Inferior parietal cortex (tissue), 1 donor: Measurements from ENCODE around the gene SH3BP2.
A peak's percentile ranks its signal among the peaks of the same experiment; 100 is the strongest.

ENCODE experiments used
- DNase-seq: peaks from one replicate; pipeline ENCODE4 v3.0.0-alpha.2; 2016; ENCODE audit errors: extremely low spot score

SH3BP2 gene

DNA sequence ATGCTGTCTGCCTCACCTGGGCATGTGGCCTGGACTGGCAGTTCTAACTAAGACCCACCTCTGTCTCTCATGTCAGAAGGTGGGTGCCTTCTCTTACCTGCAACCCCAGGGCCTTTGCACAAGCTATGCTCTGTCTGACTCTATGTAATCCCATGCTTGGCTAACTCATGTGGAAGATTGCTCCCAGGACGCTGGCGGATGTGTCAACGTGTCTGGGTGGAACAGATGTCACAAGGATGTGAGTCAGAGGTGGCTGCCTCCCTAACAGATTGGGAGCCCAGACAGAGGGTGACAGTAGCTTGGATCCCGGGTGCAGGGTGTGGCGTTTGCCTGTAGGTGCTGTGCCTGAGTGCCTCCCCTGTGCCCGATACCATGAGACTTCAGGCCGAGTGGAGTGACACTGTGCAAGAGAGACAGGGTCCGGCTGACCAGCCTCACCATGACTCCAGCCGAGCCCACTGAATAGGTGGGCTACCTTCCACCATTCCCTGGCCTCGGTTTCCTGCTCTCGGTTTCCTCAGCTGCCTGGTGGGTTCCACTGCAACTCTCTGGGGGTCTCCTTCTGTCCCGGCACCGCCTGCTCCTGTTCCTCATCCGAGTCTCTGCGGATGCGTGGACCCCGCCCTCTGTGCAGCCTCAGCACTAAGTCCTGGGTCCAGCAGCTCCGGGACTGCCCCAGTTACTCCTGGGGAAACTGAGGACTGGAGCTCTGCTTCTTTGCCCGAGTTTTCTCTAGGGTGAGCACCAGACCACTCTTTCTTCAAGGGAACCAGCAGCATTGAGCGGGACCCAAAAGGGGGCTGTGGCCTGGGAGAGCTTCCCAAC is 11.0 kb downstream of the SH3BP2 start:
- DNase-seq = no peak

DNA sequence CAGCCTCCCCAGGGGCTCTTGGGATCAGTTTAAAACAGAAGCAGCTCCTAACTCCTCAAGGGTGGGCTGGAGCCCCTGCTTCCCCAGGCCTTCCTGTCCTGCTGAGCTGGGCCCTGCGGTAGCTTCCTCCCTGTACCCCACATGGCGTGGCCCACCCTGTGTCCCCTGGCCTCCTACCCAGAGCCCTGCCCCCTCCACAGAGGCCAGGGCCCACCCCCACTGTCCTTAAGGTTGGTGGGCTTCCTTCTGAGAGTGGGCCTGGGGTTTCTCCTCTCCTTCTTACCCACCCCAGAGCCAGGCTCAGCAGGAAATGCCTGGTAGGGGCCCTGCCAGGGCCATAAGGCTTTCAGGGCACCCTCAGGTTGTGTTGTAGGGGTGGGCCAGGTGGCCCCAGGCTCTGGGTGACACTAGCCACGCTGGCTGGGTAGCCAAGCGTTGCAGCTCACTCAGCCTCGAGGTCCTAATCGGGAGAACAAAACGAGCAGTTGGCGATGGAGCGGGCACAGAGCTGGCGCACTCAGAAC is 11.6 kb downstream of the SH3BP2 start:
- no peak for DNase-seq

DNA sequence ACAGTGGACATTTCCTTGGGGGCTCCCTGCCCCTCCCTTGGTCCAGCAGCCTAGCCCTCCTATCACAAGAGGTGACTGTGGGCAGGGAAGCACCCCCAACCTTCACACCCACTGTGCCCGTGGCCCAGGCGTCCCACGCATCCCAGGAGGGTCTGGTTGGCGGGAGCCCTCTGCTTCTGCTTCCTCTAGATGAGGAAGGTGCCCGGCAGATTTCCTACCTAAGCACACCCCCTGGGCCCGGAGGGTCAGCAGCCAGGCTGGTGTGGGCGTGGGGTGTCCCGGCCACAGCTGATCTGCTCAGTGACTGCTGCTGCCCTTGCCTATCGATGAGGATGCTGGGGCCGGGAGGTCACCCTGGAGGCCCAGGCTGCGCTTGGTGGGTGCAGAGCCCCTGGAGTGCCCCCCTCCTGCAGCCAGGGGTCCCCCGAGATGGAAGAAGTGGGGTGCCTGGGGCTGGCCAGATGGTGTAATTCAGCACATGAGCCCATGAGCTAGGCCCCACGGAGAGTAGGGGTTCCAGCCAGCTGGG is 12.2 kb downstream of the SH3BP2 start:
- no peak for DNase-seq

DNA sequence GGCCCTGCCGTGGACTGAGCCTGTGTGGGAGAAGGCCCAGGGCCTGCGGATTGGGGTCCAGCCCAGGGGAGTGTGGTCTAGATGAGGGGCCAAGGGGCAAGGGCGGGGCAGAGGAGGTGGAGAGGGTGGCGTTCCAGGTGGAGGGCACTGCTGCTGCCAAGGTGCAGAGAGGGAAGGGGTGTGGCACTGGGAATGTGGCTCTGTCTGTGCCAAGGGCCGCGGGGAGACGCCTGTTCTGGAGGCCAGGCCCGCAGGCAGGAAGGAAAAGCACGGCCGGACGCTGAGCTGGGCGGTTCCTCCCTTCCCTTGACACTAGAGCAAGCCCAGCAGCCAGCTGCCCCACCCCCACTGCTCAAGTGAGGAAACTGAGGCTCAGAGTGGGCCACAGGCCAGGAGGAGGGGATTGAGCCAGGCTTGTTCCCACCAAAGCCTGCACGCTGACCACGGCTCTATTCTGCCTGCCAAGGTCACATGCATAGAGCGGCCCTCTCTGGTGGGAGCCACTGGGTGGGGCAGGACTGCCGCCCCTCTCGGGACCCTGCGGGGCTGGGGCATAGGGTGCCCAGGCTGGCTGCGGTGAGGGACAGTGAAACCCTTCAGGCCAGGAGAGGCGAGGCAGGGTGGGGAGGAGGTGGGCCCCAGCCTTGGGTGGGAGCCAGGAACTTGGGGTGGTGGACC is 13.0 kb downstream of the SH3BP2 start:
- no peak for DNase-seq

DNA sequence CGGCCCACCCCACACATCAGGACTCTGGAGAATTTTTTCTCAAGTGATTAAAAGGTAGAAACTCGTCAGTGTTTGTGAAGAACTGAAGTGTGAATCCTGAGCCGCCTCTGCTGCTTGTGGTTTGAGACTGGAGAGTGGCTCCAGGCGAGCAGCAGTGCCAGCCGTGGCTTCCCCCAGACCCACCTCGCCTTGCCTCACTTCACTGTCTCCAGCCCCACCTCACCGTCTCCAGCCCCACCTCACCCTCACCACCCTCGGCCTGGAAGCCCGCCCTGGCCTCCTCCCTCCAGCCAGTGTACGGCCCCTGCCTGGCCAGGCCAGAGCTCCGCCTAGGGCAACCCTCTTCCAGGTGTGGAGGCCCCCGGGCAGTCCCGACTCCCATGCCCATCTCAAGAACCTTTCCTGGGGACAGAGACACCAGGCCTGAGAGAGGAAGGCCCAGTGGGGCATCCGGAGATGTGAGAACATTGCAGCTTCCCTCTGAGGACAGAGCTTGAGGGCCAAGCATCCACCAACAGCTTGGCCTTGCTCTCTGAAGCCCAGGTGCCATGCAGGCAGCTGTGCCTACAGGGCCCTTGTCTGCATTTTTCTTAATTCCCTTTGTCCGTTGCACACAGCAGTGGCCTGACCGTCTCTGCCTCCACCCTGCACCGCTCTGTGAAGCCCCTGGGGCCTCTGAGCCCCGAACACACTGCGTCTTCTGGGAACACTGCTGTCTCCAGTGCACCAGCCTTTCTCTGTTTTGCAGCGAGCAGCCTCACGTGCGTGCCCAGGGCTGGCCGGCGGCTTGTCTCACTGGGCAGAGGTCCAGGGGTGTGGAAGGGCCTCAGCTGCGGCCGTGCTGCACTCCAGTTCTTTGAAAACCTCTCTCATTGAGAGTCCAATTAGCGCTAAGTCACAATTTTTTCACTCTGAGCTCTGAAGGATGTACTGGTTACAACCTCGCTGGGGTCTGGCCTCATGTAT is 13.8 kb downstream of the SH3BP2 start:
- peak; percentile 43 for DNase-seq

DNA sequence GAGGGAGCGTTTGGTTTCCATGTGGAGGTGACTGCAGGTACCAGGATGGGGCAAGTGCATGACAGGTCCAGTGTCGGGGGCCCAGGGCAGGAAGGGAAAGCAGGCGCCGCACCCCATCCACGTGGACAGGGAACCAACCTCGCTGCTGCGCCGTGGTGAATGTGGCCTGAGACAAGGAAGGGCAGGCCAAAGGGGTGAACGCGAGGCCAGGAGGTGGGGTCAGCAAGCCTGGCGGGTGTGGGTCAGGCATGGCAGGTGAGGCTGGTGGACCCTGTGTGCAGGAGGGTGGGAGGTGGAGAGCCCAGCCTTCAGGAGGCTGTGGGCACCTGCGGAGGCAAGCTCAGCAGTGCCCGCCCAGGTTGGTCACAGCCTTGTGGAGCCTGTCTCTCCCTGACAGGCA is 14.7 kb downstream of the SH3BP2 start:
- DNase-seq = no peak

DNA sequence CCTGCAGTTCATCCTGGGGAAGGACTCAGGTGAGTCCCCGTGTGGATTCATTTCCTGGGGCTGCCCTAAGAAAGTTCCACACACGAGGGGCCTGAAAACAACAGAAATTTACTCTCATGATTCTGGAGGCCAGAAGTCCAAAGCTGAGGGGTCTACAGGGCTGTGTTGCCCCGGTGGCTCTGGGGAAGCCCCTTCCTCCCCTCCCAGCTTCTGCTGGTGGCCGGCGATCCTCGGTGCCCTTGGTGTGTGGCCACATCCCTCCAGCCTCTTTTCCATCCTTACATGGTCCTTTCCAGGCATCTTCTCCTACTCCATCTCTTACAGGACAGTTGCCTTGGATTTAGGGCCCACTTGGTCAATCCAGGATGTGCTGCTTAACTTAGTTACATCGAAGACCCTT is 15.1 kb downstream of the SH3BP2 start:
- no peak for DNase-seq

DNA sequence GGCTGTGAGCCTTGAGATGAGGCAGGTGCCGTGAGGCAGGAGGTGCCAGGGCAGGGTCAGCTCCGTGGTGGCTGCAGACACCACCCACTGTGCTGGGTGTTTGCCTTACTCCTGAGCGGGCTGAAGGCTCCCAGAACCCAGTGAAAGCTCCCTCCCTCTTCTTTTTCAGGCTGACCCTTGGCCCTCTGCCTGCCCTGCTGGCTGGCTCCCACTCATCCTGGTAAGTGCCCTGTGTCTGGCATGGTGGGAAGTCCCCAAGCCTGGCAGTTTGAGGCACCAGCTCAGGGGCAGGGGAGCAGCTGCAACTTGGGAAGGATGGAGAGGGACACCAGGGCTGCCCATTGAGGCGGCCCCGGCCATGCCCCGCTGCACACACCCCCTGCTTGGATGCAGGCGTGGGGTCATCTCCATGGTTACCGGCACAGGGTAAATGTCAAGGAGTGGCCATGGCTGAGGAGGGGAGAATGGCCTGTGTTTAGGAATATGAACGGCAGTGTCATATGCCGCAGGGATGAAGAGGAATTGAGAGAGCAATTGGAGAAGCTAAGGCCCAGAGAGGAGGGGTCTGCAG is 16.8 kb downstream of the SH3BP2 start:
- no peak for DNase-seq

DNA sequence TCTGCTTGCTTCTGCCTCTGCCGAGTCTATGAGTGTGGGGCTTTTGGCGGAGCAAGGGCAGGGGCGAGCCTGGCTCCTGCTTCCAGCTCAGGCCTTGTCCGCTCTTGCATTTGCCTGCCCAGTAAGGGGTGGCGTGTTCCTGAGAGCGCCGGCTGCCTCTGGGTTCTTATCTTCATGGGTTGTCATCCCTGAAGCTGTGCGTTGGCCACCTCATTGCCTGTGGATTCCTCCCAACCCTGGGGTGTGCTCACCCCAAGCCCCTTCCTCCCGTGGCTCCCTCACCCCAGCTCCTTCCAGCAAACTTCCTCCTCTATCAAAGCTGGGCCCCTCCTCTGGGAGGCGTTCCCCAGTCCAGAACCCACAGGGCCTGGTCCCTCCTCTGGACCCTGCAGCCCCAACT is 17.5 kb downstream of the SH3BP2 start:
- no peak for DNase-seq

DNA sequence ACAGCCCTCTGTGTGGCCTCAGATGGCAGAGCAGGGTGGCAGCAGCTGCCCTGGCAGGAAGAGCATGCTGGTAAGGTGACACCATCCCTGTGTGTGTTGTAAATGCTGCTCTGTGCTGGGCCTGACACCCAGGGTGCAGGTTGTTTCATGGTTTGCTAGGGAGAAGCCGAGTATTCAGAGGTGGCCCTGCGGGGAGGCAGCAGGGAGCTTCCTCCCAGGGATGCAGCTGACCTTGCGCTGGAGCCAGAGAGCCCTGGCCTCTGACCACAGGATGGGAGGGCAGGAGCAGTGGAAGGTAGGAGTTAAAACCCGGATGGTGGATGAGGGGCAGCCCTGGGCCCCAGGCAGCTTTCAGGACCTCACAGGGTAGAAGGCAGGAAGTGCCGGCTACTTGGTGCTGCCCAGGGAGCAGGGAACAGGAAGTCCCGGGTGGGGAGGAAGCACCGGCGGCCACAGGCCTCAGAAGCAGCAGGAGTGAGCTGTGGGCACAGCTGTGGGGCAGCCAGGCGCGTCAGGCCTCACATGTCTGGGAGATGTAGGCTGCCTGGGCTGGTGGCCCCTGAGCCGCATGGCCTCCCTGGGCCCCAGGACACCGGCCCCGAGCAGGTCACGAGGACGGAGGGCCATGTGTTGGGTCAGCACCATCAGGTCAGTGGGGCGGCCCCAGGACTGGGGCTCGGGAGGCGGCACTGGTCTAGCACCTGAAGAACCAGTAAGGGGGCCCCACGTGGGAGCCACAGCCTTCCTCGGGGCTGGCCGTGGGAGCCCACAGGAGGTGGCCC is 19.1 kb downstream of the SH3BP2 start:
- DNase-seq = no peak

DNA sequence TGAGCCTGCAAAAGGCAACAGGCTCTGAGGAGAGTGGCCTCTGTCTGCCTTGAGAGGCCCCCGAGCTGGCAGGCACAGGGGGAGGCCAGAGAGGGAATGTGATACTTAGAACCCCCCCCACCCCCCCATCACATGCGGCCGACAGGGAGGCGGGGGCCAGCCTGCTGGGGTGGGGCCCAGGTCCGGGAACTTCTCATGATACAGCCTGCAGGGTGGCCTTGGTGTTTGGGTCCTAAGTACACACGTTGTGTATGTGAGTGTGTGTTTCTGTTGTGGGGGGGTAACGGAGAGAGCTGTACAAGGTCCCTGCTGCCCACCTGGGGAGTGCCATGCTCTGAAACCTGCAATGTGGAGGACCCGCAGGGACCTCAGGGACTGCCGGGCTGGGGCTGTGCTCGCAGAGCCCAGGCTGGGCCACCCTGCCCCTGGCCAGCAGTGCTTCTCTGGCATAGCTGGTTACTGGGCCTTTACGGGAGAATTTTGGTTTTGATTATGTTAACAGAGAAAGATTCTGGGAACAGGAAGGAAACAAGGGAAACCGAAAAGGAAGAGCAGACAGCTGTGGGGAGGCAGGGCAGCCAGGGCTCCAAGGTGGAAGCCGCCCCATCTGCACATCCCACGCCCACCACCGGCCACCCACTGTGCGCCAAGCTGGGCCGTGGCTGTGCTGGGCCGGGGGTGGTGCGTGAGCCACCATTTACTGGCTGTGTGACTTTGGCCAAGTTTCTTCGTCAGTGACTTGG is 19.9 kb downstream of the SH3BP2 start:
- no peak for DNase-seq

DNA sequence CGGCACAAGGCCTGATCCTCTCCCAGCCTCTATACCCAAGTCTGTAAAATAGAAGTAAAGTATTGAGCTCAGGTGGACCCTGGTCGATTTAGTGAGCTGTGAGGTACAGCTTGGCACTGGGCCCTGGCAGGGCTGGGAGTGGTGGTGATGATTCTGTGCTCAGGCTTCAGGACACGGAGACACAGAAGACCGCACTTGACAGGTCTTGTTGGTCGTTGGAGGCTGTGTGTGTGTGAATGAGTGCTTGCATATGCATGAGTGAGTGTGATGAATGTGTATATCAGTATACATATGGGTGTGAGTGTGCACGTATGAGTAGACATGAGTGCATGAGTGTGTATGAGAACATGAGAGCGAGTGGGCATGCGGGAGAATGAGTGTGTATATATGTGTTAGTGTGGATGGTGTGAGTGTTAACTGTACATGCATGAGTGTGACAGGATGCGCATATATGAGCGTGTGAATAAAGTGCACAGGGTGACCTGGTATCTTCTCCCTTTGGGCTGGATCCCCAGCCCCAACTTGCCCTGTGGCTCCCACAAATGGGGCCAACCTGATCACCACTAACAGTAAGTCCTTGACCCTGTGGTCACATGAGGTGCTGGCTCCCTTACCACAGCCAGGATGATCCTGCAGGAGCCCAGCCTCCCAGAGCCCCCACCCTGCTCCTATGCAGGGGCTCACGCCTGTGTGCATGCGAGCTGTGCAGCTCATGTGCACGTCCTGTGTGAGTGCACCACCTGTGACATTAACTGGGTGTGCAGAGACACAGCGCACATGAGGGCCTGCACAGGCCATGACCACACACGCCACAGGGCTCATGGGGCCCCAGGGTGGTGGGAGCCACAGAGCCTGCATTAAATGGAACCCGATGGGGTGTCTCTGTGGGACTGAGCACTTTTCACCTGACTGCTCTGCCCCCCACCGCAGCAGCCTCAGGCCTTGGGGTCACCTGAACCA is 20.8 kb downstream of the SH3BP2 start:
- DNase-seq = no peak

DNA sequence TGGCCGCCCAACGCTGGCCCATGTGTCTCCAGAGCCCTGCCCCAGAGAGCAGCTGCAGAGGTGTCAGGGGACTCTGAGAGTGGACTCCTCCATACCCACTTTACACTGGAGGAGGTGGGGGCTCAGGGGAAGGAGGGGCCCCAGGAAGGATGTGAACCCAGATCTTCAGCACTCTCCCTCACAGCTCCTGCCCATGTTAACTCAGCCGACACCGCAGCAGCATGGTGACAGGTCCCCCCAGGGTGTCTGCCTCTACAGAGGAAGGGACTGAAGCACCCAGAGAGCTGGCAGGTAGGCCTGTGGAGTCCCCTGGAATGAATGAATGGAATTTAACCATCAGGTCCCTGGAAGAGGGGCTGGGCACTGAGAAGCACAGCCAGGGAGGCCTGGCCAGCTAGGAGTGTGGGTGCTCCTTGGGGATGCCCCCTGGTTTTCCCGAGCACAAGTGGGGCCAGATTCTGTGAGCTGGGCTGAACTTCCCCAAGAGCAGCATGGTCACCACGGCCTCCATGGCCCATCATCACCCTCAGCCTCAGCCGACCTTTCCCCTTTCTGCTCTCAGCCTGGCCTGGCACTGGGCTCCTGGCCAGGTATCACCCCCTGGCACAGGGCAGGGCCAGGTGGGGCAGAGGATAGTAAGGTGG is 21.9 kb downstream of the SH3BP2 start:
- DNase-seq = no peak

DNA sequence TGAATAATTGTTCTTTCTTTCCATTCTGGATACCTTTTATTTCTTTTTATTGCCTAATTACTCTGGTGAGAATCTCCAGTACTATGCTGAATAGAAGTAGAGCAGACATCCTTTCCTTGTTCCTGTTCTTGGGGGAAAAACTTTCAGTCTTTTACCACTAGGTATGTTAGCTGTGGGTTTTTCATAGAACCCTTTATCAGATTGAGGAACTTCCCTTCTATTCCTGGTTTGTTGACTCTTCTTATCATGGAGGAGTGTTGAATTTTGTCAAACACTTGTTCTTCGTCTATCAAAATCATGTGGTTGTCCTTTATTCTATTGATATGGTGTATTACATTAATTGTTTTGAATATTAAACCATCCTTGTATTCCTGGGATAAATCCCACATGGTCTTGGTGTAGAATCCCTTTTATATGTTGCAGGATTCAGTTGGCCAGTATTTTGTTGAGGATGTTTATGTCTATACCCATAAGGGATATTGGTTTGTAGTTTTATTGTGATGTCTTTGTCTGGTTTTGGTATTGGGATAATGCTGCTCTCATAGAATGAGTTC is 23.6 kb downstream of the SH3BP2 start:
- DNase-seq = no peak

DNA sequence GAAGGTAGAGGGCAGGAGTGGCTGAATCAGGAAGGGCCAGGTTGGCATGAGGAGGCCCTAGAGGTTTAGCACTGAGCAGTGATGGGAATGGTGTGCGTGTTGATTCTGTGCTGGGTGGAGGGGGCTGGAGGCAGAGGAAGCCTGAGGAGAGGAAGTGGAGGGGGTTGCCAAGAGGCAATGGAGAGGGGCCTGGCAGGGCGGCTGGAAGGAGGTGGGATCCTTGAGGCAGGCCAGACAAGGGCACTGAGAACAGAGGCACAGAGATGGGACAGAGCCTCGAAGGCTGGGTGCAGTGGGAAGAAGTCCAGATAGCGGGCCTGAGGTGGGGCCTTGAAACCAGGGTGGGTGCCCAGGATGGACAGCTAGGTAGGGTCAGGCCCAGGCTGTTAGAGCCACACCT is 24.3 kb downstream of the SH3BP2 start:
- no peak for DNase-seq

DNA sequence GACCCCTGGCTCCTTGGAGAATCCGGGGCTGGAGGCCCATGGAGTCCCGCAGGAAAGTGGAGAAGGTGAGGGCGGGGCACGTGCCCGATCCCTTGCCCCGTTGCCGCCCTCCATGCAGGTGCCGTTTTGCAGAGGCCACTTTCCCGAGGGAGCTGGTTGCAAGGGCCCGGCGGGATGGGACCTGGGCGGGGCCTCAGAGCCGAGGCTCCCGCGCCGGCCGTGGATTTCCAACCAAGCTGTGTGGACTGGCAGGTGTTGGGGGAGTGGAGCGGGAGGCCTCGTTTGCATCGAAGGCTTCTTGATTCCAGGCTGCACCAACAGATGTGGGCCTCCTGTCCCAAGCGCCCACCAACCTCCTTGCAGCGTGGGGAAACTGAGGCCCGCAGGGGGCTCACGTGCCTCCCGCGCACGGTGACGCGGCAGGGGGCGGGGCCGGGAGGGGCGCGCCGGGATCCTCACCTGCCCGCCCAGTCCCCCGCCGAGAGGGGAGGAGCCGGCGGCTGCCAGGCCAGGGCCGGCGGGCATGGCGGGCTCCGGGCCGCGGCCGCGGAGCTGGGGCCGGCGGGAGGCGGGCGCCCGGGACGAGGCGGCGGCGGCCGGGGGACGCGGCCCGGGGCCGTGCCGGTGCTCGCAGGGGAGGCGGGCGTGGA is 24.9 kb downstream of the SH3BP2 start:
- DNase-seq = no peak

DNA sequence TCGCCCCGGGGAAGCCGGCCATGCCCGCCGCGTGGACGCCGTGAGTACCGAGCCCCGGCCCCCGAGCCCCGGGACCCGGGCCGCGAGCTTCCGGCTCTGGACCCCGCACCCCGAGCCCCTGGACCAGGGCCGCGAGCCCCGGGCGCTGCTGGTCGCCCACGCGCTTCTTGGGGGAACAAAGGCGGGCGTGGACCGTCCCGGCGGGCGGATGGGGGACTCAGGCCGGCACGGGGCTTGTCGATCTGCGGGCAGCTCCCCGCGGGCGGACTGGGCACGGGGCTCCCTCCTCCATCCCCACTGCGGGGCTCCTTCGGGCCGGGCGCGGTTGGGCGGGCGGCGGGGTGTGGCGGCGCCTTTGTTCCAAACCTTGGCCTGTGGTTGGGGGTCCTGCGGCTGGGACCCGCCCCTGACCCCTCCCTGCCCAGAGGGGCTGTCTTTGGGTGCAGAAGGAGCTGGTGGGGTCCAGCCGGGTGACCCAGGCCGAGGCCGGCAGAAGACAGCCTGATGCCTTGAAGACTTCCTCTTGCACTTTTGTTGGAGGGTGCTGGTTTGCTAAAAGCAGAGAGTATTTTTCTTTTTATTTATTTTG is 25.6 kb downstream of the SH3BP2 start:
- DNase-seq = no peak
